ENCODE results near the gene BRSK1.

BRSK1 gene

GRCh38 chr19:55266840-55267239 lies 17.0 kb upstream of the BRSK1 start:
- no peak for DNase-seq (ENCODE audit: low read depth)
- no peak for TF ChIP-seq CTCF (conservative IDR thresholded peaks at IDR 0.05; ENCODE audit: low read depth, low read length)
- H3K4me3 ChIP-seq (ENCODE audit: low read length): no peak overlapping the region

- TF ChIP-seq CTCF (conservative IDR thresholded peaks at IDR 0.05; ENCODE audit: low read depth, low read length): no peak
- DNase-seq (ENCODE audit: low read depth): no peak
- H3K4me3 ChIP-seq (ENCODE audit: low read length): no peak overlapping the region
These were observed 14.5 kb upstream of the BRSK1 start for GRCh38 chr19:55269299-55269698.

DNA sequence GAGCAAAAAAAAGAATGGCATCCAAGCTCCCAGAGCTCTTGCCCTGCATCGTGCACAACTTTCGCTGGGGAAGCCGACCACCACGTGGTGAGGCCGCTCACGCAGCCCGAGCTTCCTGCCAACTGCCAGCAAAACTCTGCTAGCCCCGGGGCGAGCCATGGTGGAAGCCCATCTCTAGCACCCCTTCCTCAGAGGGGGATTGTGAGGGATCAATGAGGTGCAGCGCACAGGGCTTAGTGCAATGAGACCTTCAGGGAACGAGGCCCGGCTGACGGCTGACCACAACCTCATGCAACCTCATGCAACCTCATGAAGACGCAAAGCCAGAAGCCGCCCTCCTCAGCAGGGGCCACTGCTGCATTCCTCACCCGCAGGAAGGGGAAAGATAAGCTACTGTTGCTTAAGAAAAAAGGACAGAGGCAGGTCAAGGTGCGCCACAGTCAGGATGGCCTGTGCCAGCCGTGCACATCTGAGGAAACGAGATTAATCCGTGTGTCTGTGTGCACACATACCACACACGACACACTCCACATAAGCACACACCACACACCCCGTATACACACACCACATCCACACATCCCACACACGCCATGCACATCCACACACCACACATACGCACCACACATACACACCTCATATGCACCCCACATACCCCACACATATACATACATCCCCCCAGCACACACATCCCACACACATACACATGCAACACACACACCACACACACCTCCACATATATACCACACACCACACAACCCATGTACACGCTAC lies 13.4 kb upstream of the BRSK1 start:
- H3K4me3 ChIP-seq (ENCODE audit: low read length): no peak overlapping the region
- DNase-seq (ENCODE audit: low read depth): no peak
- TF ChIP-seq CTCF (conservative IDR thresholded peaks at IDR 0.05; ENCODE audit: low read depth, low read length): no peak

DNA sequence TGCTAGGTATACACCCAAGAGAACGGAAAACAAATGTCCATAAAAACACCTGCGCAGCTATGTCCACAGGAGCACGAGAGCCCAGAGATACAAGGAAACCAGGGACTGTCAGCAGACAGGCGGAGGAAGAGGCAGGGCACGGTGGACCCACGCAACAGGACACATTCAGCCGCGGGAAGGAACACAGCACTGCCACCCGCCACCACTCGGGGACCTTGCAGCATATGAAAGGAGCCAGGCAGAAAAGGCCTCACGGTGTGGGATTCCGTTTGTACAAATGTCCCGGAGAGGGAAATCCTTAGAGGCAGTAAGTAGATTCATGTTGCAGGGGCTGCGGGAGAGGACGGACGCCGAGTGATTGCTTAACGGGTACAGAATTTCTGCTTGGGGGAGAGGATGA lies 11.7 kb upstream of the BRSK1 start:
- no peak for TF ChIP-seq CTCF (conservative IDR thresholded peaks at IDR 0.05; ENCODE audit: low read depth, low read length)
- H3K4me3 ChIP-seq (ENCODE audit: low read length): no peak overlapping the region
- DNase-seq (ENCODE audit: low read depth): no peak

- no peak overlapping the region for H3K4me3 ChIP-seq (ENCODE audit: low read length)
- DNase-seq (ENCODE audit: low read depth): no peak
- TF ChIP-seq CTCF (conservative IDR thresholded peaks at IDR 0.05; ENCODE audit: low read depth, low read length): no peak
These were observed 9.7 kb upstream of the BRSK1 start for GRCh38 chr19:55273978-55274707.

- H3K4me3 ChIP-seq (ENCODE audit: low read length): no peak overlapping the region
- no peak for TF ChIP-seq CTCF (conservative IDR thresholded peaks at IDR 0.05; ENCODE audit: low read depth, low read length)
- no peak for DNase-seq (ENCODE audit: low read depth)
These were observed 7.7 kb upstream of the BRSK1 start for GRCh38 chr19:55275851-55276719.
